Measurements from ENCODE around the gene RBM38.
A peak's percentile ranks its signal among the peaks of the same experiment; 100 is the strongest.

The RBM38 gene

DNA sequence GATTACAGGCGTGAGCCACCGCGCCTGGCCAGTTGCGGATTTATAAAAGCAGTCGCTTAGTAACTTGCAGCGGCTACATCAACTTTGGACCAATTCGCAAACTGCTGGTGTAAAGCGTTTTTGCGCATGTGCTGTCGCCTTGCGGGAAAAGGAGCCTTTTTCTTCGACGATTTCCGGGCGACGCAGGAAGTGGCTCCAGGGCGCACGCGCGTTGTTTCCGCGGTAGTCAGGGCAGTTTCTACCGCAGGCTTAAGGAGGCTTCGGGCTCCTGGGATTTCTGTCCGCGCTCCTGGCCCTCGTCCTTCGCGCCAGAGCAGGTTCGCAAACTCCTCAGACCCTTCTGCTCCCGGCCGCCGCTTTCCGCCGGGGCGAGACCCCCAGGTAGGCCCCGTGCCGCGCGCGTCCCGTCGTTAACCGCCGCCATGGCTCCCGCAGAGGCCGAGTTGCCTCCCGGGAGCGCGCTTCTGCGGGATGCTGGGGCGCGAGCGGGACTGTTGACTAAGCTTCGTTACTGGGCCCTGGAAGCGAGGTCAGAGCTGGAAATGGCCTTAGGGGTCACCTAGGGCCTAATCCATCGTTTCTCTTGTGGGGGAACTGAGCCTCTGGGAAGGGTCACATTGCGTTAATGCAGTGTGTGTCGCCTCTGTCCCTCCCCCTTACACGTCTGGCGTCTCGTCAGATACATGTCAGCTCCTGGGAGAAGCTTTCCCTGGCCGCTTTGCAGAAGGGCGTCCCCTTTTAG, 40.0 kb upstream of the RBM38 start, which contains the start of gene RAE1:
RAE1 (plus strand) TSS at position 214 of the 742 bp plus-strand sequence. CDS start 2,784 bp downstream, outside the sequence.
- DNase-seq (ENCODE audit: low spot score), result peak; percentile 93
- TF ChIP-seq, protein P1, sequence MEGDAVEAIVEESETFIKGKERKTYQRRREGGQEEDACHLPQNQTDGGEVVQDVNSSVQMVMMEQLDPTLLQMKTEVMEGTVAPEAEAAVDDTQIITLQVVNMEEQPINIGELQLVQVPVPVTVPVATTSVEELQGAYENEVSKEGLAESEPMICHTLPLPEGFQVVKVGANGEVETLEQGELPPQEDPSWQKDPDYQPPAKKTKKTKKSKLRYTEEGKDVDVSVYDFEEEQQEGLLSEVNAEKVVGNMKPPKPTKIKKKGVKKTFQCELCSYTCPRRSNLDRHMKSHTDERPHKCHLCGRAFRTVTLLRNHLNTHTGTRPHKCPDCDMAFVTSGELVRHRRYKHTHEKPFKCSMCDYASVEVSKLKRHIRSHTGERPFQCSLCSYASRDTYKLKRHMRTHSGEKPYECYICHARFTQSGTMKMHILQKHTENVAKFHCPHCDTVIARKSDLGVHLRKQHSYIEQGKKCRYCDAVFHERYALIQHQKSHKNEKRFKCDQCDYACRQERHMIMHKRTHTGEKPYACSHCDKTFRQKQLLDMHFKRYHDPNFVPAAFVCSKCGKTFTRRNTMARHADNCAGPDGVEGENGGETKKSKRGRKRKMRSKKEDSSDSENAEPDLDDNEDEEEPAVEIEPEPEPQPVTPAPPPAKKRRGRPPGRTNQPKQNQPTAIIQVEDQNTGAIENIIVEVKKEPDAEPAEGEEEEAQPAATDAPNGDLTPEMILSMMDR (IDR thresholded peaks at IDR 0.05; ENCODE audit: extremely low read depth, missing control alignments), result no peak

DNA sequence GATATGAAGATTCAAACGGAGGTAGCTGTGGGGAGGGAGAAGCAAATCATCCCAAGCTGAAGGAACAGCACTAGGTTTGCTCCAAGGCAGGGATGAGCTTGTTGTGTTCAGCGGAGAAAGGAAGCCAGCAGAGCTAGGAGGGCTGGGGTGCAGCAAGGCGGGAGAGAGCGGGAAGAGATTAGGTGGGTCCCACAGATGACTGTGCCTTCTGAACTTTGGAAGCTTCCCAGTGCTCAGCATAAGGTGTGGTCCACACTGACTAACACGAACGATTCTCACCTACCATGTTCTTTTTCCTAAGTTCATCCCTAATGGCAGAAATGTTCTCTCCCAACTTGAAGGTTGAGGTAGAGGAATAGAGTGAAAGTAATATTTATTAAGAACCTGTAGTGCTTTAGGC, 38.9 kb upstream of the RBM38 start:
- DNase-seq (ENCODE audit: low spot score), result no peak
- TF ChIP-seq, protein P1 (IDR thresholded peaks at IDR 0.05; ENCODE audit: extremely low read depth, missing control alignments), result no peak

DNA sequence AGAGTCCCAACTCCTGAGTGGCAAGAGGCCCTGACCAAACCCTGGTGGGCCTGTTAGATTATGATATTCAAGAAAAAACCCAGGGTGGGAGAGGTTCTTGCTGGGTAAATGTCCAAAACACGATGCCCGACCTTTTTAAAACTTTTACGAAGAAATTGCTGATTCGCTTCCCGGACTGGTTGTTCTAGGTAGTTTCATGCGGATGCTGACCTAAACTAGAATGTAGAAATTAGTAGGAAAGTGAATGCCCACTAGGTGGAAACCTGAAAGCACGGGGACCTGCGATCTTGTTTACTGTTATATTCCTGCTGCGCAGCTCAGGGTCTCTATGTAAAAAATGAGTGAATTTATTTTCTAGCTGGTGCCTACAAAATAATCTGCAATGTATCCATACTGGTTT, 37.8 kb upstream of the RBM38 start:
- TF ChIP-seq, protein P1 (IDR thresholded peaks at IDR 0.05; ENCODE audit: extremely low read depth, missing control alignments), result no peak
- DNase-seq (ENCODE audit: low spot score), result no peak

DNA sequence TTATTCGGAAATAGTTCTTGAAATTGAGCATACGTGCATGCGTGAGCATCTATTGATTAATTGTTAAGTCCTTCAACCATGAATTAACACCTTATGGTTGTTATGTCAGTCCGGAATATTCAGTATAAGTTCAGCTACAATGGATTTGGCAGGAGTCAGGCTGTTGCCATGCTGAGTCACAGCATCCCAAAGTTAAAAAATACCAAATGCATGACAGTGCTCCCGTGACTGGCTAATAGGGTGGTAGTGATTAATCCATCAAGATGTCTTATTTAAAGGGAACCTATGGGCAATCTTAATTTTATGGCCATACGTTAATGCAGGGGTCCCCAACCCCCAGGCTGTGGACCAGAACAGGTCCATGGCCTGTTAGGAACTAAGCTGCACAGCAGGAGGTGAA, 29.7 kb upstream of the RBM38 start:
- no peak for DNase-seq (ENCODE audit: low spot score)
- TF ChIP-seq, protein P1 (IDR thresholded peaks at IDR 0.05; ENCODE audit: extremely low read depth, missing control alignments), result no peak

DNA sequence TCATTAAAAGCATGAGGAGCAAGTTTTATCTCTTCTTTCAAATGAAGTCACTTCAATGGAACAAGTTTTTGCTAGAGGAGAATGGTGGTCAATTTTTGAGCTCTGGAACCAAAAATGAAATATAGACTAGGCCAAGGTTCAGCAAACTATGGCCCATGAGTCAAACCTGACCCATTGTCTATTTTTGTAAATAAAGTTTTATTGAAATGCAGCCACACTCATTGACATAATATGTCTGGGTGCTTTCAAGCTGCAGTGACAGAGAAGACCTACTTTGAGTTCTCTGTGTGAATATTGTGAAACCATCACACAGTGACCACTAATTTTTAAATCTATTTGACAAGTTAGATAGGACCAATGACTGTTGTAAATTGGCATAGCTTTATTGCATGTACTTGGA, 26.7 kb upstream of the RBM38 start:
- no peak for DNase-seq (ENCODE audit: low spot score)
- TF ChIP-seq, protein P1 (IDR thresholded peaks at IDR 0.05; ENCODE audit: extremely low read depth, missing control alignments), result no peak

DNA sequence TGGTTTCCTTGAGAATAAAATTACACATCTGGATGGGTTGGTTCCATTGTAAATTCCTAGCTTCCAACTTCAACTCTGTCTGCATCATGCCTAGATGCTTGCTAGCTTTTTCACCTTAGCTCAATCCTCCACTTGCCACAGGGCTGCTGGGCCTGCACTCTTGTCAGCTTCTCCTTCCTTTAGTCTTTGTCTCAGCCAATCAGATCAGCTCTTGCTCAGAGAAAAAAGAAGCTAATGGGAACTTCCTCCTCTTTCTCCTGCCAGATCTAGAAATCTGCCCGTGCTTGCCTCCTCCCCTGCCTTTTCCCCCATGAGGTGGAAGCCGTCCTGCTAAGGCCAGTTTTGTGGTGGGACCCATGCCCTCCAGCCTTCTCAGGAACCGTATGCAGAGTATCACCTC, 21.6 kb upstream of the RBM38 start:
- TF ChIP-seq, protein P1 (IDR thresholded peaks at IDR 0.05; ENCODE audit: extremely low read depth, missing control alignments), result no peak
- no peak for DNase-seq (ENCODE audit: low spot score)

DNA sequence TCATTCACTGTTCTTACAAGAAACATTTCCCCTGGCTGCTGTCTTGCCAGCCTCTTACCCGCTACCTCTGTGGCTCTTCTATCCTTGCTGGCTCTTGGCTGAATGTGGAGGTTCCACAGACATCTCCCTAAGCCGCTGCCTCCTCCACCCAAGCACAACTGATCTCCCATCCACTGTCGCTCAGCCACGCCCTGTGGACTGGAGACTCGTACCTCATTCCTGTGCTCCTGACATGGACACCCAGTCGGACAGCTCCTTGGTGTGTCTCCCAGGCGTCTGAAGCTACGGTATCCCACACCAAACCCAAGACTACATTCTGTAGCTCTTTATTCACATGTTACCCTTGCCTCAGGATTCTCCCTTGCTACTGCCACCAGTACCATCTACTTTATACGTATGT, 20.9 kb upstream of the RBM38 start:
- TF ChIP-seq, protein P1 (IDR thresholded peaks at IDR 0.05; ENCODE audit: extremely low read depth, missing control alignments), result no peak
- no peak for DNase-seq (ENCODE audit: low spot score)

Measured in GM20000 (cell line).